ENCODE results near the gene CRYBA2.

The CRYBA2 gene

GRCh38 chr2:218981390-218981880 is 11.8 kb downstream of the CRYBA2 start:
- peak in 2 of 3 experiments; percentile 71 to 75 for DNase-seq

- DNase-seq, result peak in 2 of 3 experiments; percentile 69 to 75
These were observed 12.4 kb downstream of the CRYBA2 start for GRCh38 chr2:218980735-218981389.

GRCh38 chr2:218979846-218980734 is 13.1 kb downstream of the CRYBA2 start:
- DNase-seq, result peak; percentile 66 to 94 (median 92)

DNA sequence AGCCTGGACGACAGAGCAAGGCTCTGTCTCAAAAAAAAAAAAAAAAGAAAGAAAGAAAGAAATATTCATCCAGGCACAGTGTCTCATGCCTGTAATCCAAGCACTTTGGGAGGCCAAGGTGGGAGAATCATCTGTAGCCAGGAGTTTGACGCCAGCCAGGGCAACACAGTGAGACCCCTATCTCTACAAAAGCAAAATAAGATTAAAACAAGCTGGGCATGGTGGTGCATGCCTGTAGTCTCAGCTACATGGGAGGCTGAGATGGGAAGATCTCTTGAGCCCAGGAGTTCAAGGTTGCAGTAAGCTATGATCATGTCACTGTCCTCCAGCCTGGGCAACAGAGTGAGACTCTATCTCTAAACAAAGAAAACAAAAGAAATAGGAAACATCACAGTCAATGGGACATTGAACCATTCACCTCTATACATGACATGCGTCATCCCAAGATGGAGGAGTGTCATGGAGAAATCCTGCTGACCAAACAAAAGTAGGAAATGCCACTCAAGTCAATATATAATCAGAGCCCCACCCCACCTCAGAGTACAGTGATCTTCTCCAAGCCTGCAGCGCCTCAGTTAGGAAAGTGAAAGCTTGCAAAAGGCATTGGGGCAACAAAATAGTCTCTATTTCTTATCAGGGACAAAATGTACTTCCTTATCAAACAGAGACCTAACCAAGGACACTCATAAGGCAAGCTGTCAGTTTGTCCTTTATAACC is 18.0 kb downstream of the CRYBA2 start:
- no peak for DNase-seq

DNA sequence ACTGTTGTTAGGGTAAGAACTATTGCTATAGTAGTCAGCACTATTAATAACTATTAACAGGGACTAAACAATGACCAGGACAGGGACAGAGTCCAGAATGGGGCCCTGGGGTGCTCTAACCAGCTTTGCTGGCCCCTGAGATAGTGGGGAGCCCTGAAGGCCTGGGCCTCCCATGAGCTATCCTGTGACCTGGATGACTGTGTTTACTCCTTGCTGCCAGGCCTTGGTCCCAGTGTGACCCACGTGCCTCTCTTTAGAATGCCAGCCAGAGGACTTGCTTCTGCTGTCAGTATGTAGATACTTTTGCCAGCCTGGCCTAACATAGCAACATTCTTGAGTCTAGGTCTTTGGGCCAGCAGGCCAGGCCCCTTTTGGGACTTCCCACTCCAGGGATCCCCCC is 22.3 kb downstream of the CRYBA2 start:
- DNase-seq, result no peak

- DNase-seq, result peak; percentile 5 to 93 (median 84)
These were observed 29.0 kb downstream of the CRYBA2 start for GRCh38 chr2:218964041-218964771.

- no peak for DNase-seq
These were observed 29.6 kb downstream of the CRYBA2 start for GRCh38 chr2:218963601-218964000.

DNA sequence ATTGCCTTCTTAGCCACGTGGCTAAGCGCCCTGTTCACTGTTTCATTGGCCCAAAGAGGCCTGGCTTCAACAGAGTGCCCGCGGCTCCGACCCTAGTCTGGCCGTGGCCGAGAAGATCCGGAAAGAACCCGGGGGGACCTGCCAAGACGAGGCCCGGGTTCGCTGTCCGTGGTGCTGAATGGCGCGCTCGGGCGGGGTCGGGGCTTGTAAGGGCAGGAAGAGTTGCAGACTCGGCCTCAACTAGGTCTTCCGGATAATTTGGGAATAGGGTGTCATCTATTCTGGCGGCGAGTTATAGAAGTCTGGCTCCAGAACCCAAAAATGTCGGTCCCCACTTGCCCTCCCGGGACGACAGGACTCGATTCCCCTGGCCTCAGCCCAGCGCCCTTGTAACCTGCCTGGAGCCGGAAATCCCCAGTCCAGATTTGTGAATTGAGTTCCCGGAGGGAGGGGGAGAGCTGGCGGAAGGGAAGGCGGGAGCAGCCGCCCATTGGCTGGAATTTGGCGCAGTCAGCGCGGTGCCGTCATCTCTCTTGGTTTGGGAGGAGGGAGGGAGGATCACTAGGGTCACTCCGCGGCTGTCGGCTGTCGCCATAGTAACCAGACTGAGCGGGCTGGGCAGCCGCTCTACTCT is 30.2 kb downstream of the CRYBA2 start:
- DNase-seq, result peak; percentile 84 to 98 (median 95)

DNA sequence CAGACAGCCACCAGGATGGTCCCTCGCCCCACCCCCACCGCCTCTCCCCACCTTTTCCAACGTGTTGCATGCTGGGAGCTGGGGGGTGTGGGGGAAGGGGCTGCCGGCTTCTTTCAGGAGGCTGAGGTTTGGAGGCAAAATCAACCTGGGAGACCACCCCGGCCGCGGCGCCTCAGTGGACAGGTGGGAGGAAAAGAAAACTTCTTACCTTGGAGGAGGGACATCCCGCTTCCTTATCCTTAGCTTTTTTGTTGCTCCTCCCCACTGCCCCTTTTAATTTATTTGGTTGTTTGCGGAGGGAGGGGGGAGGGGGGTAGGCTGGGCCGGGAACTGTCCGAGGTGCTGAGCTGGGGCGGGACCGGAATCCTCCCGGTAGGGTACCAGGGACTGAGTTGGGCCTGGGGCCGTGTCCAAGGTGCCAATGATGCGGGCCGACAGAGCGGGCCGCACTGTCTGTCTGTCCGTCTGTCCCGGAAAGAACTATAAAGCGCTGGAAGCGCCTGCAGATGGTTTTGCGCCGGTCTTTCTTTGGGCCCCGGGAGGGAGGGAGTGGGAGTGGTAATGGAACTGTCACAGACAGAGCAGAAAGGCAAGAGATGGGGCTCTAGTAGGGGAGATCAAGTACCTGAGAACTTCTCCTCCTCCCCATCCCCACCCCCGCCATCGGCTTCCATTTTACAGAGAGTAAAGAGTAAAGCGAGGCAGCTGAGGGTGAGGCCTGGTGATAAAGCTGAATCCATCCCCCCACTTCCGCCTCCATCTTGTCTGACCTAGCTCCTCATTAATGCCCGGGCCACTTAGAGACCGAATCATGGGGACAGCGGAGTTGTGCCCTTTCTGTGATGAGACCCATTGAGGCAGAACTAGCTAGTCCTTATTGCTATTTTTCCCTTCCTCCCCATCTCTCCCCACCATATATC is 31.3 kb downstream of the CRYBA2 start:
- DNase-seq, result peak; percentile 34 to 71 (median 57)

DNA sequence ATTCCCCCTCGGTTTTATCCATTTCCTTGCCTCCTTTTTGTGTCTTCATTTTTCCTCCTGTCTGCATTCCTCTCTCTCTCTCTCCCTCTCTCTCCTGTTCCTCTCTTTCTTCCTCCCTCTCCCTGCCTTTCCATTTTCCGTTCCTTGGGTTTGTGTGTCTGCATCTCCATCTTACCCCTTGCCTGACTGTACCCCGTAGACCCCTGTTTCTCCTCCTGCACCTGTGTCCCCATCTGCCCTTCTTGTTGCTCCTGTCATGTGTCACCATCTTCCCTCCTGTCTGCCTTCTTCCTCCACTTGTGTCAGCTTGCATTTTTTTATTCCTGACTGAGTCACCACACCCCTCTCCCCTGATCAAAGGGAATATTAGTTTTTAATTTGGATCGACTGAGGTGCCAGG is 32.0 kb downstream of the CRYBA2 start:
- DNase-seq, result no peak

DNA sequence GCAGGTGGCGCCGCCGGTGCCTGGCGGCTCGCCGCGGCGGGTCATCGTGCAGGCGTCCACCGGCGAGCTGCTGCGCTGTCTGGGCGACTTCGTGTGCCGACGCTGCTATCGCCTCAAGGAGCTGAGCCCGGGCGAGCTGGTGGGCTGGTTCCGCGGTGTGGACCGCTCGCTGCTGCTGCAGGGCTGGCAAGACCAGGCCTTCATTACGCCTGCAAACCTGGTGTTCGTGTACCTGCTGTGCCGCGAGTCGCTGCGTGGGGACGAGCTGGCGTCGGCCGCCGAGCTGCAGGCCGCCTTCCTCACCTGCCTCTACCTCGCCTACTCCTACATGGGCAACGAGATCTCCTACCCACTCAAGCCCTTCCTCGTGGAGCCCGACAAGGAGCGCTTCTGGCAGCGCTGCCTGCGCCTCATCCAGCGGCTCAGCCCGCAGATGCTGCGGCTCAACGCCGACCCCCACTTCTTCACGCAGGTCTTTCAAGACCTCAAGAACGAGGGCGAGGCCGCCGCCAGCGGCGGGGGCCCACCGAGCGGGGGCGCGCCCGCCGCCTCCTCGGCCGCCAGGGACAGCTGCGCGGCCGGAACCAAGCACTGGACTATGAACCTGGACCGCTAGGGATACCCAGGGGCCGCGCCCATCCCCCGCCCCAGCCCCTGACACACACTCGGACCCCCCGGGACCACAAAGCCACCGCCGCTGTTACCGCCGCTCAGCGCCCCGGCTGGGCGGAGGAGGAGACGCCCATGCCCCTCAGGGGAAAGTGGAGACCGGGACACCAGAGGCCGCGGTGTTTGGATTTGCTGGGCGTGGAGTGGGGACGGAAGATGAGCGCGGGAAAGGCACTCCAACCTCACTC is 32.7 kb downstream of the CRYBA2 start:
- peak; percentile 22 to 80 (median 73) for DNase-seq

- DNase-seq, result peak in 1 of 3 experiments; percentile 79
These were observed 33.4 kb downstream of the CRYBA2 start for GRCh38 chr2:218959761-218960308.

- DNase-seq, result peak; percentile 90 to 97 (median 95)
These were observed 34.0 kb downstream of the CRYBA2 start, which contains the start of gene CDK5R2 for GRCh38 chr2:218959141-218959731. Gene CDK5R2, plus strand, starts transcription at chr2:218959666. Its CDS starts 155 bp downstream, at chr2:218959821.

DNA sequence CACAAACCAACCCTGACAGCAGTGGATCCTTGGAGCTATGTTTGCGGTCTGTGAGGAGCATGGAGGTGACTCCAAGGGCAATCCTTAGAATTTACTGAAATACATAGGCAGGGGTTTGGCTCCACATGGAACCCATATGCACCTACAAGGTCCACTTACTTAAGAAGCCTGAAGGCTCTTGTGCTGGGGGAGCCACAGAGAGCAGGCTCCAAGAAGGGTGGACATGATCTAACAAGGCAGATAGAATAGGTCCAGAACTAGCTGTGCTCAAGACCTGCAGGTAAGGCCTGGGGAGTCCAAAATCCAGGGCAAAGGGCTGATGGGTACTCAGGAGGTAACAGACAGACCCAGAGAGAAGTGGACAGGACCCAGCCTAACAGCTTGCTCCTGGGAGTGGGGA is 34.9 kb downstream of the CRYBA2 start:
- no peak for DNase-seq

DNA sequence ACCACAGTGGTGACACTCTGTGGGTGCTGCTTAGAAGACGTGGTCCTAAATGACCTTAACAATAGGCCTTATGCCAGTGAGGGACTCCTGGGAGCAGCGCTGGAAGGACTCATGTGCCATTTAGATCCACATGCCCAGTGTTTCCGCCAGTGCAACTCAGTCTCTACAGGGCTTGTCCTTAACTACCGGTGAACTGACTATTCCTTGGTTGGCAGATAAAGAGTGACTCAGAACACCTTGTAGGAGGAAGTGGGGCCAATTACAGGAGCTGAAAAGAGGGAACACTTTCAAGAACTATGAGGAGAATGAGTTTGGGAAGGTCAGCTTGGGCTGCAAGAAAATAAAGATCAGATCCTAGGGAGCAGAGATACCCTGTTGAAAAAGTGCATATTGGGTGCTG is 35.6 kb downstream of the CRYBA2 start:
- DNase-seq, result no peak

GRCh38 chr2:218956039-218956438 is 37.2 kb downstream of the CRYBA2 start:
- DNase-seq, result no peak

DNA sequence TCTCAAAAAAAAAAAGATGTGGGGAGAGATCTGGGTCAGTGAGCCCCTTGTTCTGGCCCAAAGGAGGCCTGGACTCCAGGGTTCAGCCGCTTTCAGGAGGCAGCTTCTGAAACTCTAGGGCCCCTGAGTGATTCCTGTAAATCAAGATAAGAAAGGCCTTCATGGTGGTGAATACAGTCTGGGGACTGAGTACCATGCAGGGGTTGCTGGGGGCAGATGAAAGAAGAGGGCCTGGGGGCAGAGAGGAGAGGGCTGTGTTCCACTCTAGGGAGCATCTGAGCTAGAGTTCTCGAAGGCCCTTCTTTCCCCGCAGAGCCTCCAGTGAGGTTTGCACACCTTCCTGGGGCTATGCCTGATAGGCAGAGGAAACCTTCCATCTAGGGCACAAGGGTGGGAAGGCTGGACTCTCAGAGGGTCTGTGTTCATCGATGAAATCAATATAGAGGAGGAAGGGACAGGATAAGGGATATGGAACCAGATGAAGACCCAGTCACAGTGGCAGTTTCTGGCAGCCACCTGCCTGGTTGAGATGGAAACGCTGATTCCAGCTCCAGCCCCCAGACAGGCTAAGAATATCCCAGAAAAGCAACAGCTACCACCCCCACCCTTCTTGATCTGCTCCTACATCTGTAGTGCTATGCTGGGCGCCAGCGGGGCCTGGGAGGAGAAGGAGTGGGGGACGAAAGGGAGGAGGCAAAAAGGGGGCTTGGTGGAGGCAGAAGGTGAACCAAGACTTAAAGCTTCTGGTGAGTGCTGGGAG is 38.5 kb downstream of the CRYBA2 start:
- no peak for DNase-seq

DNA sequence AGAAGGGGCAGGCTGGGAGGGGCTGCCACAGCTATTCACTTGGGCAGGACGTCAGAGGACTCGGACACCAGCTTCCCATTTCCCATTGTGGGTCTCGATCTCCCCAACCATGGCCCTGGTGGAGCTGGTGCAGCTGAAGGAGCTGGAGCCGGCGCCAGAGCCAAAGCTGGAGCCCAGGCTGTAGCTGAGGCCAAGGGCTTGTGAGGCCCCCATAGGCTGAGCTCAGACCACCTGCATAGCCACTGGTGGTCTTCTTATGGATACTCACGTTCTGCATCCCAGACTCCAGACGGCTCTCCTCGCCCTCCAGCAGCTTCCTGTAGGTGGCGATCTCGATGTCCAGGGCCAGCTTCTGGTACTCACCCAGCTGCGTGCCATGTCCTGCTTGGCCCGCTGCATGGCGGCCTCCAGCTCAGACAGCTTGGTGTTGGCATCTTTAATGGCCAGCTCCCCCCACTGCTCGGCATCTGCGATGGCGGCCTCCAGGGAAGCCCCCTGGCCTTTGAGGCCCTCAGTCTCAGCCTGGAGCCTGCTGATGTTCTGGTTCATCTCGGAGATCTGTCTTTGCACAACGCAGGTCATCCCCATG is 39.8 kb downstream of the CRYBA2 start:
- no peak for DNase-seq

All from NCI-H1417 (cell line).